GM12872 (cell line): ENCODE measurements around the gene BCAR3.

Experiments used
- TF ChIP-seq, protein P1 (sequence below): IDR thresholded peaks from 3 replicates; pipeline ENCODE4 v1.5.1; 2011; ENCODE audit warnings: low read depth, mild to moderate bottlenecking, low read length, moderate library complexity; ENCODE audit not compliant: insufficient read depth

BCAR3 gene

DNA sequence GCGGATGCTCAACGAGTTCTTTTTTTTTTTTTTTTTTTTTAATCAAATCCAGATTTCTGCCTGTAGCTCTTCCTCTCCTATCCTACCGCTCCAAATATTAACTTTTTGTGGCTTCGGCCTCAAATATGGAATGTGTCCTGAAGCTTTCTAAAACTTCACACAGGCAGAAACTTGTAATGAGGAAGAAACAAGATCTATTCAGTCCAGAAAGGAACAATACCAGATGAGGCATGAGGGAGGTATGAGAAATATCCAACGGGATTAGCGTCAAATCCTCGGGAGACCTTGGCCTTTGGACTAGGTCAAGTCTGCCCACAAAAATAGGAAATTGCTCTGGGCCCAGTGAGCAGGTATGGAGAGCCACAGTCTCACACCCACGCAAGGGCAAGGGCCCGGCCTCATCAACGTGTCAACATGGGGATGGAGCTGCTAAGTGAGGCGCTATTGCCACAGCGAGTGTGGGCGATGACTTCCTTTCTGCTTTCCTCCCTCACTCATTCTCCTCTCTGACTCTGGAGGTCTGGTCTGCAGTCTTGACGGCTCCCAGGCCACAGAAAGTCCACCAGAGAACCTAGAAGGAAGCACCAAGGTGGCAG lies 66.6 kb downstream of the BCAR3 start:
- TF ChIP-seq, protein P1, sequence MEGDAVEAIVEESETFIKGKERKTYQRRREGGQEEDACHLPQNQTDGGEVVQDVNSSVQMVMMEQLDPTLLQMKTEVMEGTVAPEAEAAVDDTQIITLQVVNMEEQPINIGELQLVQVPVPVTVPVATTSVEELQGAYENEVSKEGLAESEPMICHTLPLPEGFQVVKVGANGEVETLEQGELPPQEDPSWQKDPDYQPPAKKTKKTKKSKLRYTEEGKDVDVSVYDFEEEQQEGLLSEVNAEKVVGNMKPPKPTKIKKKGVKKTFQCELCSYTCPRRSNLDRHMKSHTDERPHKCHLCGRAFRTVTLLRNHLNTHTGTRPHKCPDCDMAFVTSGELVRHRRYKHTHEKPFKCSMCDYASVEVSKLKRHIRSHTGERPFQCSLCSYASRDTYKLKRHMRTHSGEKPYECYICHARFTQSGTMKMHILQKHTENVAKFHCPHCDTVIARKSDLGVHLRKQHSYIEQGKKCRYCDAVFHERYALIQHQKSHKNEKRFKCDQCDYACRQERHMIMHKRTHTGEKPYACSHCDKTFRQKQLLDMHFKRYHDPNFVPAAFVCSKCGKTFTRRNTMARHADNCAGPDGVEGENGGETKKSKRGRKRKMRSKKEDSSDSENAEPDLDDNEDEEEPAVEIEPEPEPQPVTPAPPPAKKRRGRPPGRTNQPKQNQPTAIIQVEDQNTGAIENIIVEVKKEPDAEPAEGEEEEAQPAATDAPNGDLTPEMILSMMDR, result no peak

DNA sequence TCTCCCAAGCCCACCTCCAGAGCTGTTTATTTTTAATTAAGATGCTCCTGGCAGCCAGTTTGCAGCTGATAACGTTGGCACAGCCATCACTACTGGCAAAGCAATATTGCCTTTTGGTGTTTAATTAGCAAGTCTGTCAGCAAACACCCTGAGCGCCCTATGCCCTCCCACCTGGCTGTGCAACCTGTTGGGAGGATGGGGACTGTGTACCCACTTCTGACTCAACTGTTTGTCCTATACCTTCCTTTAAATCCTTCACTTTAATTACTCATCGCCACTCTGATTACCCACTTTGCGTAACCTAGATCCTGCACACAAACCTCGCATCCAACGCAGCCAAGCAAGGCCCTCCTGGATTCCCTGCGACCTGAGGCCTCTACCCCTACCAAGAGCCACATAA lies 67.1 kb downstream of the BCAR3 start:
- TF ChIP-seq, protein P1, result no peak

DNA sequence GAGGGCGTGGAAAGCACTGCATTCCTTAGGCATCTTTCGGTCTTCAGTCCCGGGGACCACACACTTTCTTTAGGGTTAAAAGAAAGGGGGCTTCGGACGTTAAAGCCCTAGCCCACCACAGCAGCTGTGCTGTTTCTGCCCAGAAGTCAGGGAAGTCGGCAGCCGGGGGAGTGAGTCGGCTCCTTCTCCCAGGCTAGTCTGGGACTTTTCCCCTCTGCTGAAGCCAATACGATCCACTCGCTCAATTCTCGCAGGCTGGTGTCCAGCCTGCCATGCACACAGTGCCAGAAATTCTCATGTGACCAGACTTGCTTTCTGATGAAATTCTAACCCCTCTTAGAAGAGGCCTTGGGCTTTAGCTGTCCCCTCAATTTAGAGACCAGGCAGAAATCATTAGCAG lies 67.7 kb downstream of the BCAR3 start:
- TF ChIP-seq, protein P1, result no peak

DNA sequence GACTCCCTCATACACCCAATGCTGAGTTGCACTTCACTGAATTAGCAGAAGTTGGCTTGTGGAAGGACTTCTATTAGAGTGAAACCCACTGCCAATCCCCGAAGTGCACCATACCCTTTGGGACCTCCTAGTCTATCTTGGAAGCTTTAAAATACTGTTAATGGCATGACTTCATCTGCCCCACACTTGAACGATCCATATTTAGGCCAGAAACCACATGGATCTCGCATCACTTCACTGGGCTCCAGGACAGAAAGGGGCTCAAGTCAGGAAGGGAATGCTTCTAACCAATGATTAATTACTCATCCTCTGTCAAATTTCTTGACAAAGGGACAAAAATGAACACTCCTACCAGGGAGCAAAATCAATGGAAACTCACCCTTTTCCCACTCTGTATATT lies 69.1 kb downstream of the BCAR3 start:
- TF ChIP-seq, protein P1, result no peak

DNA sequence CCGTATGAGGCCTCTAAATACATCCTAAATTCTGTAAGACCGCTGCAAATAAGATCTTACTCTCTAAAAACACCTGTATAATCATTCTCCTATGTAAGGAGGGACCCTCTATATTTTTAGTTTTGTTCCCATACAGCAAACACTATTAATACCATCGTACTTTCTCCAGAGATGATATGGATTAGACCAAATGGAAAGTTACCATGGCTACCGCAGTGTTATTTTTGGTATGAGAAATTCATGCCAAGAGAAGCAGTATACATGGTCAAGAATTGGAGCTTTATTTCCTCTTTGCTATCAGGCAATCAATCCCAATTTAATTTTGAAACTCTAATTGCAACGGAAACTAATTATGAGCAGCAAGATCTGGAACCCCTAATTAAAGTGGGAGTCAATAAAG lies 70.0 kb downstream of the BCAR3 start:
- TF ChIP-seq, protein P1, result no peak

DNA sequence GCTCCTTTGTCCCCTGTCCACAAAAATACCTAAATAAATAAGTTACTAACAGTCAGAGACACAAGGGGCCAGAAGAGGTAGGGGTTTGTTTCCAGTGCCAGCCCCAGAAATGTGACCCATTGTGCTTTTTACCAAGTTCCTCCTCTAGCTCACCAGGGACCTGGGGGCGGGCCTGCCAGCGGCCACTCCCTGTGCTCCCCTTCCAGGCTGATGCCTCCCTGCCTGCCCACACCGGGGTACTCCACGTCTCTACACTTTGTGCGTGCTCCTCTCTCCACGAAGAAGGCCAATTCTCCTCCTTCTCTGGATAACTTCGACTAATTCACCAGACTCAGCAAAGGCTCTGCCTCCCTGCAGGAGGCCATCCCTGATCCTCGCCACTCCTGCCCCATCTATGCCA lies 72.1 kb downstream of the BCAR3 start:
- TF ChIP-seq, protein P1, result no peak

DNA sequence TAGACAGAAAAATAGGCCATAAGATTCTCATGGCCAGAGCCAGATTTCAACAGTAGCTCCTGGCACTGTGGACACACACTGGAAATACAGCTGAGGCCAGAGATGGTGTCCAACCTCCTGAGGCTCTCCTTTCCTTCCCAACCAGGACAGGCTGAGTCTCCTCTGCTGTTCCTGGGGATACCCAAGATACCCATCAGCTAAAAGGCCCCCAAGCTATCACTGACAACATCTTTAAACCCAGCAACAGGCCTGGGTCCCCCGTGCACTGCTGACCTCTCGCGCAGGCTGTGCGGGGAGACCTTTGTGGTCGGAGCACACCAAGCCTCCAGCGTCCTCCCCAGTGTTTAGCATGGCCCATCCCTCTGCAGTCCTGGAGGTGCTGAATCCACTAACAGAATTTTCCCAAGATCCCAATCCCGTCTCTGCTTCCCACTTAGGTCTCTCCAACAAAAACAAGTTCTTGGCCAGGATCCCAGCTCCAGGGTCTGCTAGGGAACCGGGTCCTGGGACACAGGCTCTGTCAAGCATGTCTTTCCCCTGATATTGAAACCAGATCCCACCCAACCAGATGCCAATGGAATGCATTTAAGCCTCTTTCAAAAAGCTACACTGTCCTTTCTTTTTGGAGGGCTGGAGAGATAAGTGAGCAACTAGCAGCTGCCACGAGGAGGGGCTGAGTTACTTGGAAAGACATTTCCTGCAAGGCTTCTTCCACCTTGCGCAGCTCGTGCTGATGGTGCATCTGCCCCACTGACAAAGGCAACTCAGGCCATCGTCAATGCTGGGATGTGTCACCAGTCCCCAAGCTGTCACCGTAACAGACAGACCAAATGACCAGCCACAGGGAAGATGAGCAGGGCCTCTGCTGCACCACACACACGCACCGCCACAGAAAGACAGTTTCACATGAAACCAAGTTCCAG lies 73.2 kb downstream of the BCAR3 start:
- TF ChIP-seq, protein P1, result no peak
